ENCODE results near the gene LRFN2. TPM values are rescaled to one million over a fixed set of nuclear protein-coding genes. Genes with fewer than 3 reads are reported as not detected.

The LRFN2 gene
- total and polyA plus RNA-seq, 2 donors (not counting 1 experiment from before 2014, with no cell fraction given) = not detected

- H3K9me3 ChIP-seq (ENCODE audit: control extremely low read depth in 1 of 3, control insufficient read depth in 2 of 3, insufficient read depth in 1 of 3, low read length in 2 of 3) = no peaks in the 10 kb centered on the region
- Mint-ChIP-seq H3K4me3 (no peak overlapping the region), H3K9me3 (ENCODE audit: insufficient read depth) (no peaks in the 10 kb centered on the region), H3K27me3 (peaks cover 10% of the 10 kb centered on the region), H3K4me1 (no peaks in the 10 kb centered on the region), H3K27ac (no peak overlapping the region)
- no peak overlapping the region for H3K27ac ChIP-seq (ENCODE audit: low read length in 2 of 2)
- no peaks in the 10 kb centered on the region for H3K36me3 ChIP-seq (replicated peaks in 1 of 2; ENCODE audit: control extremely low read depth in 1 of 2, control insufficient read depth in 1 of 2, extremely low read depth in 1 of 2, insufficient read depth in 2 of 2, low read length in 1 of 2)
- no peak for TF ChIP-seq CTCF (IDR thresholded peaks at IDR 0.05)
- H3K4me3 ChIP-seq (ENCODE audit: control extremely low read depth in 1 of 5, extremely low read depth in 1 of 5, insufficient read depth in 1 of 5, low read depth in 2 of 5, low read length in 4 of 5) = no peak overlapping the region
- POLR2A ChIA-PET = no interaction called here
- H3K79me2 ChIP-seq (ENCODE audit: control insufficient read depth, insufficient read depth, low read length) = no peaks in the 10 kb centered on the region
- no peaks in the 10 kb centered on the region for H4K20me1 ChIP-seq (ENCODE audit: control insufficient read depth, insufficient read depth, low read length, poor library complexity, severe bottlenecking)
- no peak overlapping the region for H2AFZ ChIP-seq (ENCODE audit: insufficient read depth, low read depth, low read length, poor library complexity, severe bottlenecking)
- DNase-seq (no peak), ATAC-seq (ENCODE audit: low read depth) (no peak)
- H3K9ac ChIP-seq (ENCODE audit: low read length) = no peak overlapping the region
- CTCF ChIA-PET = no interaction called here
- no peaks in the 10 kb centered on the region for H3K27me3 ChIP-seq (replicated peaks in 1 of 4; ENCODE audit: control extremely low read depth in 1 of 4, control insufficient read depth in 3 of 4, insufficient read depth in 4 of 4, low read length in 3 of 4)
- WGBS (ENCODE audit: insufficient coverage) = no CpG with 5 or more reads among the region's 1 CpG
- H3K4me2 ChIP-seq (replicated peaks; ENCODE audit: low read depth, low read length, poor library complexity, severe bottlenecking) = no peak overlapping the region
- no peaks in the 10 kb centered on the region for H3K4me1 ChIP-seq (ENCODE audit: control insufficient read depth in 2 of 2, insufficient read depth in 2 of 2, low read length in 2 of 2)
- intact Hi-C loops (cut with micrococcal nuclease) = no loop called here
These were observed 142.4 kb downstream of the LRFN2 start for GRCh38 chr6:40444811-40445210.

- ChIA-PET CTCF (no interaction called here), POLR2A (no interaction called here)
- Histone ChIP-seq H4K20me1 (ENCODE audit: control insufficient read depth, insufficient read depth, low read length, poor library complexity, severe bottlenecking) (no peaks in the 10 kb centered on the region), H3K4me1 (ENCODE audit: control insufficient read depth in 2 of 2, insufficient read depth in 2 of 2, low read length in 2 of 2) (no peaks in the 10 kb centered on the region), H3K27ac (ENCODE audit: low read length in 2 of 2) (no peak overlapping the region), H3K36me3 (replicated peaks in 1 of 2; ENCODE audit: control extremely low read depth in 1 of 2, control insufficient read depth in 1 of 2, extremely low read depth in 1 of 2, insufficient read depth in 2 of 2, low read length in 1 of 2) (no peaks in the 10 kb centered on the region), H3K9ac (ENCODE audit: low read length) (no peak overlapping the region), H3K79me2 (ENCODE audit: control insufficient read depth, insufficient read depth, low read length) (no peaks in the 10 kb centered on the region), H2AFZ (ENCODE audit: insufficient read depth, low read depth, low read length, poor library complexity, severe bottlenecking) (no peak overlapping the region), H3K9me3 (ENCODE audit: control extremely low read depth in 1 of 3, control insufficient read depth in 2 of 3, insufficient read depth in 1 of 3, low read length in 2 of 3) (no peaks in the 10 kb centered on the region), H3K27me3 (replicated peaks in 1 of 4; ENCODE audit: control extremely low read depth in 1 of 4, control insufficient read depth in 3 of 4, insufficient read depth in 4 of 4, low read length in 3 of 4) (no peaks in the 10 kb centered on the region), H3K4me2 (replicated peaks; ENCODE audit: low read depth, low read length, poor library complexity, severe bottlenecking) (no peak overlapping the region), H3K4me3 (ENCODE audit: control extremely low read depth in 1 of 5, extremely low read depth in 1 of 5, insufficient read depth in 1 of 5, low read depth in 2 of 5, low read length in 4 of 5) (no peak overlapping the region)
- no peaks in the 10 kb centered on the region for H3K4me1 Mint-ChIP-seq
- H3K27ac Mint-ChIP-seq = no peak overlapping the region
- 80% methylated on average over 2 of the region's 3 CpGs for WGBS (ENCODE audit: insufficient coverage)
- ATAC-seq (ENCODE audit: low read depth) = no peak
- intact Hi-C loops (cut with micrococcal nuclease) = no loop called here
- peaks cover 10% of the 10 kb centered on the region for H3K27me3 Mint-ChIP-seq
- no peak for DNase-seq
- H3K4me3 Mint-ChIP-seq = no peak overlapping the region
- no peaks in the 10 kb centered on the region for H3K9me3 Mint-ChIP-seq (ENCODE audit: insufficient read depth)
- TF ChIP-seq CTCF (IDR thresholded peaks at IDR 0.05) (no peak), EZH2 (IDR thresholded peaks at IDR 0.05; ENCODE audit: borderline replicate concordance, insufficient read depth, low read depth, low read length, poor library complexity, severe bottlenecking) (no peak)
These were observed 142.9 kb downstream of the LRFN2 start for GRCh38 chr6:40444312-40444711.
